PC-3 (cell line): ENCODE measurements around the gene CHRM4.

Experiments used
- EZH2 ChIP-seq: fragments of 300-600 bp; sonication (generic); IDR thresholded peaks from one replicate; pipeline ENCODE4 v1.6.1; 2017; ENCODE audit warnings: antibody characterized with exemption, mild to moderate bottlenecking, low read length; ENCODE audit not compliant: unreplicated experiment
- EZH2phosphoT487 ChIP-seq: fragments of 300-600 bp; sonication (generic); IDR thresholded peaks from 2 replicates; pipeline ENCODE4 v1.6.1; 2018; ENCODE audit warnings: mild to moderate bottlenecking, antibody characterized with exemption, low read length, borderline replicate concordance
- TF ChIP-seq, protein P1 (sequence below): fragments of 300-600 bp; sonication (generic); conservative IDR thresholded peaks from 2 replicates; pipeline ENCODE4 v1.5.1; 2017; ENCODE audit warnings: antibody characterized with exemption, low read depth, mild to moderate bottlenecking, low read length

DNA sequence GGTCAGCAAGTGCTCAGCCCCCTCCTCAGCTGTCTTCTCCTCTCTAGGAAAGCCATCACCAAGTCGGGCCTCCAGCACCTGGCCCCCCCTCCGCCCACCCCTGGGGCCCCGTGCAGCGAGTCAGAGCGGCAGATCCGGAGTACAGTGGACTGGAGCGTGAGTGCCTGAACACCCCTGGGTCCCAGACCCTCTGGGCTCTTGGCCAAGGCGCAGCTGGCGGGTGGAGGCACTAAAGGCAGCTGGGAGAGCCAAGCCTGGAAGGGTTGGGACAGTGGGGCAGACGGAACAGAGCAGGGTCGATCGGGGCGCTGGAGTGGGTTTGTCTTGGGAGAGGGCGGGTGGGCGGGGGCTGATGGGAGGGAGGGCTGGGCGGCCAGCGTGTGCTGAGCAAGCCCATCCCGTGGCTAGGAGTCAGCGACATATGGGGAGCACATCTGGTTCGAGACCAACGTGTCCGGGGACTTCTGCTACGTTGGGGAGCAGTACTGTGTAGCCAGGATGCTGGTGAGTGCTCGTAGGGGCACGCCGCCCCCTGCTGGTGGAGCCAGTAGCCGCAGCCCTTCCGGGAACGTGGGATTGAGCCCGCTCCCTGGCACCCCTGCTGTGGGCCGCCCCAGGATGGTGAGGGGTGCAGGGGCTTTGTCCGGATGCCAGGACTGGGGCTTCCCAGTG, 24.2 kb downstream of the CHRM4 start:
- TF ChIP-seq, protein P1, sequence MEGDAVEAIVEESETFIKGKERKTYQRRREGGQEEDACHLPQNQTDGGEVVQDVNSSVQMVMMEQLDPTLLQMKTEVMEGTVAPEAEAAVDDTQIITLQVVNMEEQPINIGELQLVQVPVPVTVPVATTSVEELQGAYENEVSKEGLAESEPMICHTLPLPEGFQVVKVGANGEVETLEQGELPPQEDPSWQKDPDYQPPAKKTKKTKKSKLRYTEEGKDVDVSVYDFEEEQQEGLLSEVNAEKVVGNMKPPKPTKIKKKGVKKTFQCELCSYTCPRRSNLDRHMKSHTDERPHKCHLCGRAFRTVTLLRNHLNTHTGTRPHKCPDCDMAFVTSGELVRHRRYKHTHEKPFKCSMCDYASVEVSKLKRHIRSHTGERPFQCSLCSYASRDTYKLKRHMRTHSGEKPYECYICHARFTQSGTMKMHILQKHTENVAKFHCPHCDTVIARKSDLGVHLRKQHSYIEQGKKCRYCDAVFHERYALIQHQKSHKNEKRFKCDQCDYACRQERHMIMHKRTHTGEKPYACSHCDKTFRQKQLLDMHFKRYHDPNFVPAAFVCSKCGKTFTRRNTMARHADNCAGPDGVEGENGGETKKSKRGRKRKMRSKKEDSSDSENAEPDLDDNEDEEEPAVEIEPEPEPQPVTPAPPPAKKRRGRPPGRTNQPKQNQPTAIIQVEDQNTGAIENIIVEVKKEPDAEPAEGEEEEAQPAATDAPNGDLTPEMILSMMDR = peak; percentile 62
- TF ChIP-seq EZH2 = no peak
- TF ChIP-seq EZH2phosphoT487 = no peak
